Heart left ventricle (tissue), 13 donors: ENCODE results near the gene OR52A1.

Source experiments
- CTCF ChIP-seq, 12 donors: fragments of 200-600 bp; sonication (generic) in 4 of 12; IDR thresholded peaks; one replicate each; pipeline versions ENCODE4 v1.5.0 to v1.8.0; 2018 to 2022; ENCODE audit warnings: antibody characterized with exemption in 12 of 12, mild to moderate bottlenecking in 5 of 12
- POLR2A ChIP-seq, 2 donors: fragments of 450-650 bp; IDR thresholded peaks; one replicate each; pipeline ENCODE4 v1.6.1; 2017; ENCODE audit warnings: antibody characterized with exemption in 2 of 2, mild to moderate bottlenecking in 2 of 2, moderate library complexity in 2 of 2
- donor health status: ischemic (EF 13 %, LVEDD 7.1; RV severe dilation, severe dysfunction).
- donor health status: DM: no; HTN: yes; CAD: no.
- donor health status: DM: no; HTN: no; CAD: no.
- donor health status: ischemic (EF 25% LVEDD 6.9; RV normal size, moderate dysfunction).
- donor health status: ischemic (EF 25% LVEDD 5.7; RV mildly dilated, moderate dysfunction).
- donor health status: ischemic (EF 35%, LVEDD 5.7; RV mildly dilated, moderate dysfunction).
- donor health status: nonischemic (EF 11% LVEDD 7.7; RV severe dilation, severe dysfunction).
- donor health status: DM: yes; HTN: yes; CAD: no.
- donor health status: PGD.
- donor health status: ischemic (EF 29% LVEDD 5.4; RV normal size, mild dysfunction).
- donor health status: nonischemic (EF 23%, LVEDD 6.1; RV moderate dilation, normal function).

- TF ChIP-seq CTCF (IDR thresholded peaks at IDR 0.05) (no peak), POLR2A (IDR thresholded peaks at IDR 0.05) (no peak)
Measured at GRCh38 chr11:5115339-5115738, 39.2 kb downstream of the OR52A1 start.
